ENCODE data around the gene CDCA5. TPM values are rescaled to one million over a fixed set of nuclear protein-coding genes. Genes with fewer than 3 reads are reported as not detected.

The CDCA5 gene
- total and polyA plus RNA-seq, 2 donors (not counting 1 experiment from before 2014, with no cell fraction given): 3.0 to 4.6 TPM

DNA sequence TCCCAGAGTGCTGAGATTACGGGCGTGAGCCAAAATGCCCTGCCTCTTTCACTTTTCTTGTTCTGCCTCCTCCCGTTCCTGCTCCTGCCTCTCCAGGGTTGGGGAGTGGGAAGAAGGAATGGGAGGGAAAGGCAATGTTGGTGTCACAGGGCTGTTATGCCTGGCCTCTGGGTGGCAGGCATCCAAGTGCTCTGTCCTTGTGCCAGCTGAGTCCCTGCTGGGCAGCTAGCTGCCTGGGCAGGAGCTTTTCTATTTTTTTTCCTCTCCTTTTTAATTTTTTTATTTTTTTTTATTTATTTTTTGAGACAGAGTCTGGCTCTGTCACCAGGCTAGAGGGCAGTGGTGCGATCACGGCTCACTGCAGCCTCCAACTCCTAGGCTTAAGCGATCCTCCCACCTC lies 46.9 kb downstream of the CDCA5 start:
- no peak overlapping the region for H2AFZ ChIP-seq (ENCODE audit: low read length)
- H3K9ac ChIP-seq (ENCODE audit: insufficient read depth, low read length): no peak overlapping the region
- no peaks in the 10 kb centered on the region for H4K20me1 ChIP-seq (ENCODE audit: control insufficient read depth, extremely low read depth, insufficient read depth, low read length)
- H3K4me2 ChIP-seq (ENCODE audit: extremely low read depth, insufficient read depth, low read length): no peak overlapping the region
- TF ChIP-seq, protein P1, sequence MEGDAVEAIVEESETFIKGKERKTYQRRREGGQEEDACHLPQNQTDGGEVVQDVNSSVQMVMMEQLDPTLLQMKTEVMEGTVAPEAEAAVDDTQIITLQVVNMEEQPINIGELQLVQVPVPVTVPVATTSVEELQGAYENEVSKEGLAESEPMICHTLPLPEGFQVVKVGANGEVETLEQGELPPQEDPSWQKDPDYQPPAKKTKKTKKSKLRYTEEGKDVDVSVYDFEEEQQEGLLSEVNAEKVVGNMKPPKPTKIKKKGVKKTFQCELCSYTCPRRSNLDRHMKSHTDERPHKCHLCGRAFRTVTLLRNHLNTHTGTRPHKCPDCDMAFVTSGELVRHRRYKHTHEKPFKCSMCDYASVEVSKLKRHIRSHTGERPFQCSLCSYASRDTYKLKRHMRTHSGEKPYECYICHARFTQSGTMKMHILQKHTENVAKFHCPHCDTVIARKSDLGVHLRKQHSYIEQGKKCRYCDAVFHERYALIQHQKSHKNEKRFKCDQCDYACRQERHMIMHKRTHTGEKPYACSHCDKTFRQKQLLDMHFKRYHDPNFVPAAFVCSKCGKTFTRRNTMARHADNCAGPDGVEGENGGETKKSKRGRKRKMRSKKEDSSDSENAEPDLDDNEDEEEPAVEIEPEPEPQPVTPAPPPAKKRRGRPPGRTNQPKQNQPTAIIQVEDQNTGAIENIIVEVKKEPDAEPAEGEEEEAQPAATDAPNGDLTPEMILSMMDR (conservative IDR thresholded peaks at IDR 0.05 in 1 of 2, IDR thresholded peaks at IDR 0.05 in 1 of 2; ENCODE audit: low read depth in 1 of 2, low read length in 2 of 2): no peak
- TF ChIP-seq EZH2 (IDR thresholded peaks at IDR 0.05; ENCODE audit: low read length, missing control alignments): no peak
- H3K27ac ChIP-seq (ENCODE audit: insufficient read depth, low read length): no peak overlapping the region
- H3K4me1 ChIP-seq (ENCODE audit: control insufficient read depth, extremely low read depth, insufficient read depth, low read length): no peaks in the 10 kb centered on the region
- no peak overlapping the region for H3K4me3 ChIP-seq (replicated peaks in 1 of 4; ENCODE audit: control extremely low read depth in 1 of 4, insufficient read depth in 1 of 4, low read depth in 3 of 4, low read length in 4 of 4)
- no peaks in the 10 kb centered on the region for H3K9me3 ChIP-seq (ENCODE audit: control insufficient read depth, insufficient read depth, low read depth, low read length)
- H3K36me3 ChIP-seq (ENCODE audit: control insufficient read depth, insufficient read depth, low read length): peaks cover 7% of the 10 kb centered on the region
- peaks cover 4% of the 10 kb centered on the region for H3K79me2 ChIP-seq (ENCODE audit: control insufficient read depth, insufficient read depth, low read length)
- no peaks in the 10 kb centered on the region for H3K27me3 ChIP-seq (ENCODE audit: control insufficient read depth, insufficient read depth, low read length)
- DNase-seq (ENCODE audit: low read depth in 2 of 2): no peak

DNA sequence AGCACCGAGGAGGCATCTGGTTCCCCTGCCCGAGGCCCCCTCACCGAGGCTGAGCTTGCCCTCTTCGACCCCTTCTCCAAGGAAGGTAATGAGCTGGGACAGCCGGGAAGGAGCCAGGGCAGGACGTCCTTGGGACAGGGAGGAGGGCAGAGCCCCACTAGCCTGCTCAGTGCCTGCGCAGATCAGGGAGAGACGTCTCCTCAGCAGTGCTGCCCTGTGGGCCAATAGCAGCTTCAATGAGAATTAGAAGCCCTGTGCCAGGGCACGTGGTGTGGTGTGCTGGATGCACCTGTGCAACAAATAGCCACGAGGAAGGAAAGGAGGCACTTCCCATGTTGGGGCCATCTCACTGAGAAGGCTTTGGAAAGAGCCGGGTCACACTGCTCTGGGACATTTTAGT lies 48.3 kb downstream of the CDCA5 start:
- no peaks in the 10 kb centered on the region for H3K9me3 ChIP-seq (ENCODE audit: control insufficient read depth, insufficient read depth, low read depth, low read length)
- H3K36me3 ChIP-seq (ENCODE audit: control insufficient read depth, insufficient read depth, low read length): peaks cover 7% of the 10 kb centered on the region
- no peak overlapping the region for H3K4me2 ChIP-seq (ENCODE audit: extremely low read depth, insufficient read depth, low read length)
- no peak overlapping the region for H3K27ac ChIP-seq (ENCODE audit: insufficient read depth, low read length)
- no peaks in the 10 kb centered on the region for H3K27me3 ChIP-seq (ENCODE audit: control insufficient read depth, insufficient read depth, low read length)
- H3K4me1 ChIP-seq (ENCODE audit: control insufficient read depth, extremely low read depth, insufficient read depth, low read length): no peaks in the 10 kb centered on the region
- H4K20me1 ChIP-seq (ENCODE audit: control insufficient read depth, extremely low read depth, insufficient read depth, low read length): no peaks in the 10 kb centered on the region
- no peak overlapping the region for H2AFZ ChIP-seq (ENCODE audit: low read length)
- DNase-seq (ENCODE audit: low read depth in 2 of 2): no peak
- no peaks in the 10 kb centered on the region for H3K79me2 ChIP-seq (ENCODE audit: control insufficient read depth, insufficient read depth, low read length)
- no peak overlapping the region for H3K4me3 ChIP-seq (replicated peaks in 1 of 4; ENCODE audit: control extremely low read depth in 1 of 4, insufficient read depth in 1 of 4, low read depth in 3 of 4, low read length in 4 of 4)
- H3K9ac ChIP-seq (ENCODE audit: insufficient read depth, low read length): no peak overlapping the region
- TF ChIP-seq, protein P1 (conservative IDR thresholded peaks at IDR 0.05 in 1 of 2, IDR thresholded peaks at IDR 0.05 in 1 of 2; ENCODE audit: low read depth in 1 of 2, low read length in 2 of 2): no peak
- TF ChIP-seq EZH2 (IDR thresholded peaks at IDR 0.05; ENCODE audit: low read length, missing control alignments): no peak

DNA sequence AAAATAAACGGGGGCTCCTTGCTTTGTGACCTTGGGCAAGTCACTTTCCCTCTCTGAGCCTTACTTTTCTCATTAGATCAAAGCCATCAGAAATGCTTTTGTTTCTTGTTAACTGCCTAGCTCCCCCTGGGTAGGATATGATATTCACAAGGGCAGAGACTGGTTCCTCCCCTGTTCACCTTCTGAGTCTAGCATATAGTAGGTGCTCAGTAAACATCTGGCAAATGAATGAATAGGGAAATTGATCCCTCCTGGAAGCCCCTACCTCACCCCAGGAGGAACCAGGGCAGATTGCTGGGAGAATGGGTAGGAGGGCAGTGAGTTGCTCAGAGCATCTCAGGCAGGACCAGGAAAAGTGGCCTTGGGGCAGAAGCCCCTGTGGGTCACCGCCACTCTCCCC lies 49.4 kb downstream of the CDCA5 start:
- H3K27ac ChIP-seq (ENCODE audit: insufficient read depth, low read length): no peak overlapping the region
- H3K4me2 ChIP-seq (ENCODE audit: extremely low read depth, insufficient read depth, low read length): no peak overlapping the region
- no peaks in the 10 kb centered on the region for H3K79me2 ChIP-seq (ENCODE audit: control insufficient read depth, insufficient read depth, low read length)
- TF ChIP-seq EZH2 (IDR thresholded peaks at IDR 0.05; ENCODE audit: low read length, missing control alignments): no peak
- TF ChIP-seq, protein P1 (conservative IDR thresholded peaks at IDR 0.05 in 1 of 2, IDR thresholded peaks at IDR 0.05 in 1 of 2; ENCODE audit: low read depth in 1 of 2, low read length in 2 of 2): no peak
- no peaks in the 10 kb centered on the region for H3K9me3 ChIP-seq (ENCODE audit: control insufficient read depth, insufficient read depth, low read depth, low read length)
- H4K20me1 ChIP-seq (ENCODE audit: control insufficient read depth, extremely low read depth, insufficient read depth, low read length): no peaks in the 10 kb centered on the region
- H3K9ac ChIP-seq (ENCODE audit: insufficient read depth, low read length): no peak overlapping the region
- peaks cover 7% of the 10 kb centered on the region for H3K36me3 ChIP-seq (ENCODE audit: control insufficient read depth, insufficient read depth, low read length)
- H3K4me1 ChIP-seq (ENCODE audit: control insufficient read depth, extremely low read depth, insufficient read depth, low read length): no peaks in the 10 kb centered on the region
- no peaks in the 10 kb centered on the region for H3K27me3 ChIP-seq (ENCODE audit: control insufficient read depth, insufficient read depth, low read length)
- H2AFZ ChIP-seq (ENCODE audit: low read length): no peak overlapping the region
- H3K4me3 ChIP-seq (replicated peaks in 1 of 4; ENCODE audit: control extremely low read depth in 1 of 4, insufficient read depth in 1 of 4, low read depth in 3 of 4, low read length in 4 of 4): no peak overlapping the region
- no peak for DNase-seq (ENCODE audit: low read depth in 2 of 2)

Data from fibroblast of lung (primary cell).